ENCODE data around the gene MARCHF9.

The MARCHF9 gene

GRCh38 chr12:57724003-57724935 is 30.6 kb upstream of the MARCHF9 start:
- DNase-seq (ENCODE audit: low read depth in 2 of 2): no peak

- no peak for DNase-seq (ENCODE audit: low read depth in 2 of 2)
Measured at GRCh38 chr12:57724936-57725740, 29.8 kb upstream of the MARCHF9 start.

GRCh38 chr12:57725851-57726150 is 29.1 kb upstream of the MARCHF9 start:
- no peak for DNase-seq (ENCODE audit: low read depth in 2 of 2)

- DNase-seq (ENCODE audit: low read depth in 2 of 2): no peak
Measured at GRCh38 chr12:57726151-57726883, 28.6 kb upstream of the MARCHF9 start.

- DNase-seq (ENCODE audit: low read depth in 2 of 2): no peak
Measured at GRCh38 chr12:57726884-57727757, 27.8 kb upstream of the MARCHF9 start.

GRCh38 chr12:57727758-57728395 is 27.0 kb upstream of the MARCHF9 start:
- no peak for DNase-seq (ENCODE audit: low read depth in 2 of 2)

GRCh38 chr12:57729321-57729844 is 25.5 kb upstream of the MARCHF9 start:
- no peak for DNase-seq (ENCODE audit: low read depth in 2 of 2)

- no peak for DNase-seq (ENCODE audit: low read depth in 2 of 2)
Measured at GRCh38 chr12:57730336-57731067, 24.4 kb upstream of the MARCHF9 start.

GRCh38 chr12:57731411-57732080 is 23.4 kb upstream of the MARCHF9 start:
- DNase-seq (ENCODE audit: low read depth in 2 of 2): no peak

- DNase-seq (ENCODE audit: low read depth in 2 of 2): no peak
Measured at GRCh38 chr12:57732270-57732669, 22.6 kb upstream of the MARCHF9 start.

GRCh38 chr12:57732726-57733593 is 21.9 kb upstream of the MARCHF9 start:
- no peak for DNase-seq (ENCODE audit: low read depth in 2 of 2)

GRCh38 chr12:57733928-57734327 is 21.0 kb upstream of the MARCHF9 start:
- DNase-seq (ENCODE audit: low read depth in 2 of 2): no peak

GRCh38 chr12:57734591-57734990 is 20.3 kb upstream of the MARCHF9 start:
- DNase-seq (ENCODE audit: low read depth in 2 of 2): no peak

- DNase-seq (ENCODE audit: low read depth in 2 of 2): no peak
Measured at GRCh38 chr12:57735198-57735855, 19.6 kb upstream of the MARCHF9 start.

- DNase-seq (ENCODE audit: low read depth in 2 of 2): no peak
Measured at GRCh38 chr12:57735952-57736740, 18.8 kb upstream of the MARCHF9 start.

- no peak for DNase-seq (ENCODE audit: low read depth in 2 of 2)
Measured at GRCh38 chr12:57736741-57737466, 18.0 kb upstream of the MARCHF9 start.
